Measurements from ENCODE around the gene TNFAIP8. TPM values are rescaled to one million over a fixed set of nuclear protein-coding genes. Genes with fewer than 3 reads are reported as not detected.

Gene TNFAIP8
- total RNA-seq, 1 experiment from 2014 or later: 8.0 TPM

GRCh38 chr5:119417891-119418605, 62.2 kb downstream of the TNFAIP8 start:
- Histone ChIP-seq H3K36me3 (ENCODE audit: control insufficient read depth, insufficient read depth, low read length) (no peaks in the 10 kb centered on the region), H3K9me3 (ENCODE audit: control insufficient read depth, insufficient read depth, low read depth, low read length) (no peaks in the 10 kb centered on the region), H3K4me1 (ENCODE audit: control insufficient read depth, insufficient read depth, low read length) (no peaks in the 10 kb centered on the region), H3K27me3 (ENCODE audit: control insufficient read depth, insufficient read depth, low read length) (no peaks in the 10 kb centered on the region; the same call in 1 of the 2 replicates), H3K27ac (ENCODE audit: low read length) (no peak overlapping the region), H3K4me3 (ENCODE audit: low read depth in 2 of 2, low read length in 2 of 2) (no peak overlapping the region)
- in situ Hi-C loops (cut with HindIII; ENCODE audit: low pct_unique_long_range_greater_than_20kb, low sequenced_read_pairs): no loop called here
- no TSS peak for BruUV-seq (replicated peaks)
- CTCF ChIA-PET: no interaction called here
- DNase-seq (ENCODE audit: low read depth, low spot score) (no peak), ATAC-seq (no peak)
- intact Hi-C loops (cut with micrococcal nuclease; ENCODE audit: unreplicated experiment): loop anchor here (5.0 kb wide), 1 partner anchor 161 kb away; no protein-coding TSS in a partner anchor
- no peak for TF ChIP-seq TCF7L2 (IDR thresholded peaks at IDR 0.05; ENCODE audit: low read depth, low read length)
- TF ChIP-seq CTCF (IDR thresholded peaks at IDR 0.05): no peak
- no peak for TF ChIP-seq REST (IDR thresholded peaks at IDR 0.05; ENCODE audit: insufficient read depth in 1 of 2, low read depth in 2 of 2, low read length in 1 of 2)
- TF ChIP-seq SIN3A (IDR thresholded peaks at IDR 0.05; ENCODE audit: borderline replicate concordance, insufficient read depth, low read depth, low read length): no peak
- no peak for TF ChIP-seq POLR2AphosphoS5 (IDR thresholded peaks at IDR 0.05; ENCODE audit: low read depth, low read length)
- POLR2A ChIA-PET: interaction anchor here (0.7 kb wide), 1 partner anchor 87 kb away, joined by 3 read pairs; no protein-coding TSS in a partner anchor

DNA sequence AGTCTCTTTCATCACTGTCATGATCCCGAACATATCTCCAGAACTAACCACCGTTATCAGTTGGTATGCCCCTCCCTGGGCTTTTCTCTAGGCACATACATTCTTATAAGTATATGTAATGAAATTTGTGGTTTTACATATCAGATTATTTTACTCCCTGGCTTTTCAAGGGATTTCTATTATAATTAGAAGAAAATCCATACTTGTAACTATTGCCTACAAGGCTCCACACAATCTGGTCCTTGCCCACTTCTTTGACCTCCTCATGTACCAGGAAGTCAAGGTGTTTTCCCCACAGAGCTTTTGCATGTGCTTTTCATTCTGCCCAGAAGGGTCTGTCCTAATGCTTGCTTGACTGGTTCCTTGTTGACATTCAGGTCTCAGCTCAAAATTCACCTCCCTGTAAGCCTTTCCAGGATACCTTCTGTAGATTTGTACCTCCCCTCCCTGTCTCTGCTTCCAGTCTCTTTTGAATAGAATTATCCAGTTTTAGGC, 62.8 kb downstream of the TNFAIP8 start:
- Histone ChIP-seq H3K9me3 (ENCODE audit: control insufficient read depth, insufficient read depth, low read depth, low read length) (no peaks in the 10 kb centered on the region), H3K27me3 (ENCODE audit: control insufficient read depth, insufficient read depth, low read length) (no peaks in the 10 kb centered on the region; the same call in 1 of the 2 replicates), H3K36me3 (ENCODE audit: control insufficient read depth, insufficient read depth, low read length) (no peaks in the 10 kb centered on the region), H3K4me3 (ENCODE audit: low read depth in 2 of 2, low read length in 2 of 2) (no peak overlapping the region), H3K4me1 (ENCODE audit: control insufficient read depth, insufficient read depth, low read length) (no peaks in the 10 kb centered on the region), H3K27ac (ENCODE audit: low read length) (no peak overlapping the region)
- CTCF ChIA-PET: no interaction called here
- POLR2A ChIA-PET: interaction anchor here (0.7 kb wide), 1 partner anchor 88 kb away, joined by 3 read pairs; no protein-coding TSS in a partner anchor
- intact Hi-C loops (cut with micrococcal nuclease; ENCODE audit: unreplicated experiment) (loop anchor here (5.0 kb wide), 1 partner anchor 161 kb away; no protein-coding TSS in a partner anchor), in situ Hi-C loops (cut with HindIII; ENCODE audit: low pct_unique_long_range_greater_than_20kb, low sequenced_read_pairs) (no loop called here)
- no TSS peak for BruUV-seq (replicated peaks)
- no peak for TF ChIP-seq TCF7L2 (IDR thresholded peaks at IDR 0.05; ENCODE audit: low read depth, low read length)
- no peak for TF ChIP-seq SIN3A (IDR thresholded peaks at IDR 0.05; ENCODE audit: borderline replicate concordance, insufficient read depth, low read depth, low read length)
- TF ChIP-seq POLR2AphosphoS5 (IDR thresholded peaks at IDR 0.05; ENCODE audit: low read depth, low read length): no peak
- TF ChIP-seq CTCF (IDR thresholded peaks at IDR 0.05): no peak
- no peak for TF ChIP-seq REST (IDR thresholded peaks at IDR 0.05; ENCODE audit: insufficient read depth in 1 of 2, low read depth in 2 of 2, low read length in 1 of 2)
- ATAC-seq: no peak
- DNase-seq (ENCODE audit: low read depth, low spot score): no peak
